GM12873 (cell line): ENCODE data around the gene TTC6.

Experiments
- TF ChIP-seq, protein P1 (sequence below): IDR thresholded peaks from 2 replicates; pipeline ENCODE4 v1.5.1; 2012; ENCODE audit warnings: low read depth, mild to moderate bottlenecking, moderate library complexity, low read length, control low read depth; ENCODE audit not compliant: insufficient read depth; ENCODE audit errors: missing control alignments

The TTC6 gene

DNA sequence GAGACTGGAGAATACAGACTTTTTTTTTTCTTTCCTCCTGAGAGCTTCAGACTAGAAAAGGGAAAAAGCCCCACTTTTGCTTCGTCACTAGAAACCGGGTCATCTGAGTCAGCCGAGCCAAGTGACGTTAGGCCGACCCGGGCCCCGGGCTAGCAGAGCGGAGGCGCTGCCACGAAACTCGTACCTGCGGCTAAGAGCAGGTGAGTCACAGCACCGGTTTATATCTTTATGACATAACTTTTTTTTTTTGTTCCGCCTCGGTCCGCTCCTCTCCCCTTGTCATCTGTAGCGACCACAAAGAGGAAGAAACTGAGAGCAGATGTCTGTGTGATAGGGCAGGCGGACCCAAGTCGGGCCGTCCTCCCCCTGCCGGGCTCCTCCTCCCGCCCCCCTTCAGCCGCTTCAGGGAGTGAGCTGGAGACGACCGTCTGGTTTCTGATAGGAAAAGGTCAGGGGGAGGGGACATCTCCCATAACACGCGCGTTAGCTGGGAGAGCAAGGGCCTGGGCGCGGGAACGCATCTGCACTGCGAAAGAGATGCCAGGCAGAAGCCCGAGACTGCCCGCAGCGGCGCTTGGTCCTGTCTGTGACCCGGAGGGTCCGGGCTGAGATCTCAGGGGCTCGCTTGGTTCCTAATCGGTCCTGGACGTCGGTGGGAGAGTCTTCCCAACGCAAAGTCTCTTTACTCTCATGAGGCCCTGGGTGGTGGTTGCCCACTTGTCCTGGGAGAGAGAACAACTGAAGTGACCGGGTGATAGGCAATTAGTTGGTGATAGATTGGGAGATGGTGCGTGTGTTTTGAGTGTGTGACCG is 586 bp downstream of the TTC6 start:
- TF ChIP-seq, protein P1, sequence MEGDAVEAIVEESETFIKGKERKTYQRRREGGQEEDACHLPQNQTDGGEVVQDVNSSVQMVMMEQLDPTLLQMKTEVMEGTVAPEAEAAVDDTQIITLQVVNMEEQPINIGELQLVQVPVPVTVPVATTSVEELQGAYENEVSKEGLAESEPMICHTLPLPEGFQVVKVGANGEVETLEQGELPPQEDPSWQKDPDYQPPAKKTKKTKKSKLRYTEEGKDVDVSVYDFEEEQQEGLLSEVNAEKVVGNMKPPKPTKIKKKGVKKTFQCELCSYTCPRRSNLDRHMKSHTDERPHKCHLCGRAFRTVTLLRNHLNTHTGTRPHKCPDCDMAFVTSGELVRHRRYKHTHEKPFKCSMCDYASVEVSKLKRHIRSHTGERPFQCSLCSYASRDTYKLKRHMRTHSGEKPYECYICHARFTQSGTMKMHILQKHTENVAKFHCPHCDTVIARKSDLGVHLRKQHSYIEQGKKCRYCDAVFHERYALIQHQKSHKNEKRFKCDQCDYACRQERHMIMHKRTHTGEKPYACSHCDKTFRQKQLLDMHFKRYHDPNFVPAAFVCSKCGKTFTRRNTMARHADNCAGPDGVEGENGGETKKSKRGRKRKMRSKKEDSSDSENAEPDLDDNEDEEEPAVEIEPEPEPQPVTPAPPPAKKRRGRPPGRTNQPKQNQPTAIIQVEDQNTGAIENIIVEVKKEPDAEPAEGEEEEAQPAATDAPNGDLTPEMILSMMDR = no peak

DNA sequence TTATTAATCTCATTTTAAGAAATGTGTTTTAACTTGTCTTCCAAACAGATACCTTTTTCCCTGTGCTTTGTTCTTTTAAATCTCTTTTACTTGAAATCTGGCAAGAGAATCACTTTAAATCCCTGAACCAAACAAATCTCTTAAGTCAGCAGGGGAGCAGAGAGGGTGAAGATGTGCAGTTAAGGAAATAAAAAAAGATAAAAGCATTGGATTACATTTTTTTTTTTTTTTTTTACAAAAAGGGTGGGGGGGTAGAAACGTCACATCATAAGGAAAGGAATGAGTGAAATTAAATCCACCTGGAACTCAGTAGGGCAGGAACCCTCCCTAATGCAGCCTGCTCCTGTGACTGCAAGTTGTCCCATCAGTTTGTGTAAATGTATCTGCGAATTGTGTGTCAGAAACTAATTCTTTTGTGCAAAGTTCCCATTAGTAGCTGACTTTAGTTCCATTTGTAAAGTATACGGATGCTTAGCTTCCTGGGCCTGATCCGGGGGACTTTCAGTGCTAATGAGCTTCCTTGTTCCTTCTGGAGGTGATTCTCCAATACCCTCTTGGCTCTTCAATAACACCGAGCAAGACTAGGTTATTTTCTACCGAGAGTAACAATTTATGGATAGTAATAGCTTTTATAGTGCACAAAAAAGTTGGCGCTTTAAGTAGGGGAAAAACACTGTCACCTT is 1.5 kb downstream of the TTC6 start:
- TF ChIP-seq, protein P1 = no peak

DNA sequence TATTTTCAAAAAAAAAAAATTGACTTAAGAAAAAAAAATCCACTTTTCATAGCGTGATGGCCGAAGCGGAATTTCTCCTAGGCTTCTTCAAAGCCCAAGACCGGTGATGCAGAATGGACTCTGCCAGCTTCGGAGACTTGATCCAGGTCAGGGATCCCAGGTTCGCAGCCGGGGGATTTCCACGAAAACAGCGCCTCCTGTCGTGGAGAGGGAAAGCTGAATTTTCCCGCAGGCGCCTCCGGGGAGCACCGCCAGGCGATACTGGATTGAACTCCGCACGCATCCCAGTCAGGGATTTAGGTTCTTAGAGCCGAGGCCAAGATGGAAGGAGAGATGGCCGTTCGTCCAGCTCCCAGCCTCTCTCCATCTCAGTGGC is 2.1 kb downstream of the TTC6 start:
- TF ChIP-seq, protein P1 = no peak

DNA sequence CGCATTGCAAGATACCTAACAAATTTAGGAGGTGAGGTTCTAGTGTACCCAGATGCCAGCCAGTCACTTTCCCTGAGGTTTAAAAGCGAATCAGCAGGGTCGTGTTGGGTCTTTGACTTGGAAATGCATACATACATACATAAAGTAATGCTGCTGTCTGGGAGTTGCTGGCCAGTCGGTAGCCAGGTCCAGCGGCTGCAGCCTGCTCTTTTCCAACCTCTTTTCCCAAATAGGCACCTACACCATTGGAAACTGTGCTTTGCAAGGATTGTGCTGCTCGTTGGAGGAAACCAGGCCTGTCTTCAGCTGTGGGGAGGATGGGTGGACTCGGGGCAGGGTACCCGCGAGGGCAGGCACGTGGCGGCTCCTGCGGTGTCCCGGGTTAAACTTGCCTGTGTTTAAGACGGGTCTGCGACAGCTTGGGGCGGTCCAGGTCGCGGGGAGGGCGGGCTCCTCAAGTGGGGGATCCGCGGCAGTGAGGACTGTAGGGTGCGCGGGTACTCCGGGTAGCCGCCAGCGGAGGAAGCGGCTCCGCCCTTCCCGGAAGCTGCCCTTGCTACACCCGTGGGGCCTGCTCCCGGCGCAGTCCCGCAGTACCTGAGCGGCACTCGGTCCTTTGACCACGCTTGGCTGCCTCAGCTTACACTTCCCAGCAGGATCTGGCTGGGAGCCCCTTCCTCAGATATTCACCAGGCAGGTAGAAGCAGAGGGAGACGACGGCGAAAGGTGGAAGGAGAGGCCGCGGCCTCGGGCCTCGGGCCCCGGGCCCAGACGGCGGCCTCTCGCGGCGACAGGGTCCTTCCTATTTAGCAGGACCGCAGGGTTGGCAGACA is 2.7 kb downstream of the TTC6 start:
- TF ChIP-seq, protein P1 = no peak

DNA sequence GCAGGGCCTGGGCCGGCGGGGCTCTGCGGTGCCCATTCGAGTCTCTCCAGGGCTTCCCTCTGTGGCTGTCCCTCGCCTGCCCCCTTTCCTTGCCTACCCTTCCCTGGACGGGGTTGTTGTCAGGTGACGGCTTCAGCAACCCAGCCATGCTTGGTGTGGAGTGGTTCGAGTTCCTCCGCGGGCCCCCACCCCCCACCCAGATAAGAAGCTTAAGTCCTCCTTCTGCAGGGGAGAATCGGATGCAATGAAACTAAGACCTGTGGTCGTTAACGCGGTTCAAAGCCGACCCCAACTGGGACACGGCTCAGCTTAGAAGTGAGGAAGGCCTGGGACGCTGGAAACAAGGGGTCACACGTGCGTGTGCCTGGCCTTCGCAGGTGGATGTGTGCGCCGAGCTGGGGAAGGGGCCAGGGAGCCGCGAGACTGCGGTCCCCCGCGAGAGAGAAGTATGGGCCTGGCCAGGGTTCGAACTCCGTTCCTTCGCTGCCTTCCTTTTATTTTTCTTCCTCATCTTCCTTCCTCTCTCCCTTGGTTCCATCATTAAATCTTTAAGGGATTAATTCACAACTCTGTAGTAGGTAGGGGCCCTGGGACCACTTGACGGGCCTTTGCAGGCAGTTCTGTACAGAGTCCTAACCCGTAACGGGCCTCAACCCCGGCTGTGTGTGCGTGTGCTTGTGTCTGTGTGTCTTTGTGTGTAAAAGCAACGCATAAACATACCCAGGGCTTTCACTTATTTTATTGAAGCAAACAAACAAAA is 3.5 kb downstream of the TTC6 start:
- TF ChIP-seq, protein P1 = no peak

DNA sequence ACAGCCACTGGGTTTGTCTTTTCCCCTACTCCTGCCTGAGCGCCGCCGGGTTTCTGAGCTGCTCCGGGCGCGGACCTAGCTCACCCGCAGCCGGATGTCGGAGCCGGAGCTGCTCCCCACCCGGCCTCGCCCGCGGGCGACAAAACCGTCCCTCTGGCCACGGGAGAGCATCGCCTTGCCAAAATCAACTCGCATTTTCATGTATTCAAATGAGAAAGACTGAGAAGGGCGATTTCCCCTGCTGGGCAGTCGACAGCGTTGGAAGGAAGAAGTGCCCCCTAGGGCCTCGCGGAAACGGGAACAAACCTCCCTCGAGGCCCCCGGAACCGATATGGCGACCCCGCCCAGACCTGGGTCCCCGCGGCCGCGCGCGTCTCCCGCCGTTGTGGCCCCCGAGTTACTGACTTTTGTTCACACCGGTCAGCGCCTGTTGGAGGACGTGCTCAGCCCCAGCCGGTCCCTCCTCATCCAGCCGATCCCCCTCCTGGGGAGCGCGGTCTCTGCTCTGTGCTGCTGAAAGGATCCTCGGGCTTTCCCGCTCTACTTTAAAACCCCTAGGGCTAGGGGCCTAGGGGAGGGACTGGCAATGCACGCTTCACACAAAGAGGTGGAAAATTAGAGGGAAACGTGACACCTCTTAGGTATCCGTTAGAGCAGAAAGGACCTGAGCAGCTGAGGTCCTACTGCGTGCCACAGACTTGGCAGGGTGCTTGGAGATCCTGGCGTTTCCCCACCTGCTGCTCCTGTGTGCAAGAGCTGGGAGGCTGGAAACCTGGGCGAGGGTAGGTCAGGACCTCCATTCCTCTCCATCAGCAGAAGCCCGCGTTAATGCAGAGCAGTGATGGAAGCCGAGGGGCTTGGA is 4.3 kb downstream of the TTC6 start:
- TF ChIP-seq, protein P1 = no peak
